ENCODE results near the gene POLA2. TPM values are rescaled to one million over a fixed set of nuclear protein-coding genes. Genes with fewer than 3 reads are reported as not detected.

POLA2 gene
- polyA plus RNA-seq (2012; ENCODE audit: missing spikeins) = 43.0 TPM

GRCh38 chr11:65261591-65262380 lies at the start of gene POLA2:
TSS of gene POLA2 (plus strand) at chr11:65261962. CDS start at chr11:65262293, 331 bp downstream.
- DNase-seq (ENCODE audit: insufficient read length) (peak; percentile 91), FAIRE-seq (peak; percentile 100)
- 0 out of 2 replicates have a peak, but pooled peaks have one; percentile 89 for TF ChIP-seq TAF1 (IDR thresholded peaks at IDR 0.05; ENCODE audit: borderline replicate concordance, low read depth, low read length)
- peak; percentile 97 for TF ChIP-seq POLR2A (IDR thresholded peaks at IDR 0.05; ENCODE audit: low read depth, low read length)
- peak; percentile 98 for TF ChIP-seq POLR2AphosphoS5 (IDR thresholded peaks at IDR 0.05; ENCODE audit: low read depth, low read length)

- DNase-seq (ENCODE audit: insufficient read length) = no peak
- TF ChIP-seq POLR2A (IDR thresholded peaks at IDR 0.05; ENCODE audit: low read depth, low read length) (no peak), POLR2AphosphoS5 (IDR thresholded peaks at IDR 0.05; ENCODE audit: low read depth, low read length) (0 out of 2 replicates have a peak, but pooled peaks have one; percentile 26), TAF1 (IDR thresholded peaks at IDR 0.05; ENCODE audit: borderline replicate concordance, low read depth, low read length) (no peak)
- FAIRE-seq = no peak
Measured at GRCh38 chr11:65212226-65212801, 49.4 kb upstream of the POLA2 start.

GRCh38 chr11:65213322-65214211 lies 48.2 kb upstream of the POLA2 start:
- FAIRE-seq (peak; percentile 46), DNase-seq (ENCODE audit: insufficient read length) (no peak)
- TF ChIP-seq POLR2A (IDR thresholded peaks at IDR 0.05; ENCODE audit: low read depth, low read length) = no peak
- no peak for TF ChIP-seq POLR2AphosphoS5 (IDR thresholded peaks at IDR 0.05; ENCODE audit: low read depth, low read length)
- TF ChIP-seq TAF1 (IDR thresholded peaks at IDR 0.05; ENCODE audit: borderline replicate concordance, low read depth, low read length) = no peak

- TF ChIP-seq TAF1 (IDR thresholded peaks at IDR 0.05; ENCODE audit: borderline replicate concordance, low read depth, low read length) = no peak
- no peak for TF ChIP-seq POLR2A (IDR thresholded peaks at IDR 0.05; ENCODE audit: low read depth, low read length)
- TF ChIP-seq POLR2AphosphoS5 (IDR thresholded peaks at IDR 0.05; ENCODE audit: low read depth, low read length) = no peak
- DNase-seq (ENCODE audit: insufficient read length) (no peak), FAIRE-seq (no peak)
Measured at GRCh38 chr11:65214212-65214845, 47.4 kb upstream of the POLA2 start.

GRCh38 chr11:65215441-65216076 lies 46.2 kb upstream of the POLA2 start:
- no peak for FAIRE-seq
- DNase-seq (ENCODE audit: insufficient read length) = no peak

GRCh38 chr11:65216830-65217229 lies 44.9 kb upstream of the POLA2 start:
- no peak for TF ChIP-seq POLR2AphosphoS5 (IDR thresholded peaks at IDR 0.05; ENCODE audit: low read depth, low read length)
- no peak for TF ChIP-seq TAF1 (IDR thresholded peaks at IDR 0.05; ENCODE audit: borderline replicate concordance, low read depth, low read length)
- TF ChIP-seq POLR2A (IDR thresholded peaks at IDR 0.05; ENCODE audit: low read depth, low read length) = no peak
- DNase-seq (ENCODE audit: insufficient read length) = no peak
- no peak for FAIRE-seq

More at GRCh38 chr11:65215441-65216076, 46.2 kb upstream of the POLA2 start:
- TF ChIP-seq POLR2AphosphoS5 (IDR thresholded peaks at IDR 0.05; ENCODE audit: low read depth, low read length) (no peak), TAF1 (IDR thresholded peaks at IDR 0.05; ENCODE audit: borderline replicate concordance, low read depth, low read length) (no peak), POLR2A (IDR thresholded peaks at IDR 0.05; ENCODE audit: low read depth, low read length) (no peak)

GRCh38 chr11:65217441-65218423 lies 44.0 kb upstream of the POLA2 start:
- FAIRE-seq = no peak
- DNase-seq (ENCODE audit: insufficient read length) = no peak
- TF ChIP-seq TAF1 (IDR thresholded peaks at IDR 0.05; ENCODE audit: borderline replicate concordance, low read depth, low read length) = no peak
- TF ChIP-seq POLR2A (IDR thresholded peaks at IDR 0.05; ENCODE audit: low read depth, low read length) = no peak
- no peak for TF ChIP-seq POLR2AphosphoS5 (IDR thresholded peaks at IDR 0.05; ENCODE audit: low read depth, low read length)

GRCh38 chr11:65218446-65218845 lies 43.3 kb upstream of the POLA2 start:
- TF ChIP-seq TAF1 (IDR thresholded peaks at IDR 0.05; ENCODE audit: borderline replicate concordance, low read depth, low read length) = no peak
- no peak for TF ChIP-seq POLR2A (IDR thresholded peaks at IDR 0.05; ENCODE audit: low read depth, low read length)
- no peak for TF ChIP-seq POLR2AphosphoS5 (IDR thresholded peaks at IDR 0.05; ENCODE audit: low read depth, low read length)
- no peak for DNase-seq (ENCODE audit: insufficient read length)
- FAIRE-seq = peak; percentile 27

GRCh38 chr11:65219930-65220213 lies 41.9 kb upstream of the POLA2 start:
- FAIRE-seq (no peak), DNase-seq (ENCODE audit: insufficient read length) (no peak)
- TF ChIP-seq POLR2A (IDR thresholded peaks at IDR 0.05; ENCODE audit: low read depth, low read length) (no peak), POLR2AphosphoS5 (IDR thresholded peaks at IDR 0.05; ENCODE audit: low read depth, low read length) (no peak), TAF1 (IDR thresholded peaks at IDR 0.05; ENCODE audit: borderline replicate concordance, low read depth, low read length) (no peak)
